ENCODE data around the gene GNL1. TPM values are rescaled to one million over a fixed set of nuclear protein-coding genes. Genes with fewer than 3 reads are reported as not detected.

The GNL1 gene
- total and polyA plus RNA-seq, 2 experiments from 2014 or later, result 31.4 to 42.5 TPM

DNA sequence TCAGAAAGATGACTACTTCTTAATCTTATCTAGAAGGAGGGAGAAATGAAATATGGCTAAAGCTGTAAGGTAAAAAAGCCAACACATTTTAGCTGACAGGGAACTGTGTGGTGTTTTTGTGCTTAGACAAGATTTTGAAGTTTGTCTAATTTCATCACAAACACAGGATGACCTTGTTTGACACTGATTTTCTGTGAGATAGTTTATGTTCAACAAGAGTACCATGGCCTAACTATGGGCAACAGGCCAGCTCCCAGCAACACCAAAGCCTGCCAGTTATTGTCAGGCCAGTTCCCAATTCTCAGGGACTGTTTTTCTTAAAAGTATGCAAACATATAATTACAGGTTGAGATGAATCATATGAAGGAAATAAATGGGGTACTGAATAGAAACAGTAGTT, 9.5 kb upstream of the GNL1 start (continued):
- TF ChIP-seq ZNF462 (CRISPR knock-in tag; IDR thresholded peaks at IDR 0.05) (no peak), EZH2 (IDR thresholded peaks at IDR 0.05; ENCODE audit: low read depth, unreplicated experiment) (no peak), EZH2phosphoT487 (IDR thresholded peaks at IDR 0.05; ENCODE audit: unreplicated experiment) (no peak), ZNF331 (CRISPR knock-in tag; IDR thresholded peaks at IDR 0.05; ENCODE audit: low read depth) (no peak)

GRCh38 chr6:30564114-30564513, 7.8 kb upstream of the GNL1 start:
- no peaks in the 10 kb centered on the region for H3K4me1 ChIP-seq (ENCODE audit: insufficient read depth)
- Mint-ChIP-seq H3K27ac (no peak overlapping the region), H3K36me3 (ENCODE audit: low read depth) (peaks cover 36% of the 10 kb centered on the region), H3K9me3 (no peaks in the 10 kb centered on the region), H3K27me3 (ENCODE audit: insufficient read depth, low read depth, poor library complexity) (peaks cover 10% of the 10 kb centered on the region), H3K4me1 (no peaks in the 10 kb centered on the region), H3K4me3 (no peak overlapping the region)
- H3K79me2 ChIP-seq (replicated peaks; ENCODE audit: insufficient read depth), result peaks cover 16% of the 10 kb centered on the region
- H3K27me3 ChIP-seq (ENCODE audit: insufficient read depth), result no peaks in the 10 kb centered on the region
- H4K20me1 ChIP-seq (replicated peaks; ENCODE audit: insufficient read depth), result peaks cover 21% of the 10 kb centered on the region; the same call in 1 of the 2 replicates
- H3K4me2 ChIP-seq, result no peak overlapping the region
- no peak overlapping the region for H3K4me3 ChIP-seq
- ATAC-seq (no peak), DNase-seq (ENCODE audit: low spot score) (no peak)
- no peak overlapping the region for H3K27ac ChIP-seq (ENCODE audit: low read depth)
- H2AFZ ChIP-seq, result no peak overlapping the region
- 0 out of 2 replicates have a peak, but pooled peaks cover 4% of the 10 kb centered on the region for H3K36me3 ChIP-seq (ENCODE audit: insufficient read depth)
- H3K9me2 ChIP-seq (ENCODE audit: insufficient read depth), result no peaks in the 10 kb centered on the region
- H3F3A ChIP-seq (replicated peaks; ENCODE audit: low read depth), result peaks cover 10% of the 10 kb centered on the region; the same call in 1 of the 2 replicates
- TF ChIP-seq JUNB (IDR thresholded peaks at IDR 0.05; ENCODE audit: unreplicated experiment) (no peak), ZNF331 (CRISPR knock-in tag; IDR thresholded peaks at IDR 0.05; ENCODE audit: low read depth) (no peak), STAT1 (IDR thresholded peaks at IDR 0.05; ENCODE audit: unreplicated experiment) (no peak), REST (IDR thresholded peaks at IDR 0.05; ENCODE audit: unreplicated experiment) (no peak)
- TF ChIP-seq, protein P1, sequence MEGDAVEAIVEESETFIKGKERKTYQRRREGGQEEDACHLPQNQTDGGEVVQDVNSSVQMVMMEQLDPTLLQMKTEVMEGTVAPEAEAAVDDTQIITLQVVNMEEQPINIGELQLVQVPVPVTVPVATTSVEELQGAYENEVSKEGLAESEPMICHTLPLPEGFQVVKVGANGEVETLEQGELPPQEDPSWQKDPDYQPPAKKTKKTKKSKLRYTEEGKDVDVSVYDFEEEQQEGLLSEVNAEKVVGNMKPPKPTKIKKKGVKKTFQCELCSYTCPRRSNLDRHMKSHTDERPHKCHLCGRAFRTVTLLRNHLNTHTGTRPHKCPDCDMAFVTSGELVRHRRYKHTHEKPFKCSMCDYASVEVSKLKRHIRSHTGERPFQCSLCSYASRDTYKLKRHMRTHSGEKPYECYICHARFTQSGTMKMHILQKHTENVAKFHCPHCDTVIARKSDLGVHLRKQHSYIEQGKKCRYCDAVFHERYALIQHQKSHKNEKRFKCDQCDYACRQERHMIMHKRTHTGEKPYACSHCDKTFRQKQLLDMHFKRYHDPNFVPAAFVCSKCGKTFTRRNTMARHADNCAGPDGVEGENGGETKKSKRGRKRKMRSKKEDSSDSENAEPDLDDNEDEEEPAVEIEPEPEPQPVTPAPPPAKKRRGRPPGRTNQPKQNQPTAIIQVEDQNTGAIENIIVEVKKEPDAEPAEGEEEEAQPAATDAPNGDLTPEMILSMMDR (conservative IDR thresholded peaks at IDR 0.05; ENCODE audit: low read depth in 2 of 2), result no peak
